OCI-LY1 (cell line): ENCODE data around the gene DNASE1L2.

Experiments
- CTCF ChIP-seq: fragments of 200-600 bp; sonication (generic), shearing (Covaris generic); IDR thresholded peaks from 2 replicates; pipeline ENCODE4 v1.5.1; 2017; ENCODE audit warnings: mild to moderate bottlenecking, antibody characterized with exemption, low read length, moderate library complexity, mixed read lengths
- EZH2 ChIP-seq: fragments of 200-600 bp; sonication (generic), shearing (Covaris generic); IDR thresholded peaks from 2 replicates; pipeline ENCODE4 v1.8.0; 2017; ENCODE audit warnings: borderline replicate concordance, mixed run types, mild to moderate bottlenecking, antibody characterized with exemption, low read length, moderate library complexity, mixed read lengths

- TF ChIP-seq CTCF (no peak), EZH2 (no peak)
Measured at GRCh38 chr16:2287916-2288547, 51.8 kb downstream of the DNASE1L2 start.
